Activated T-cell treated with anti-CD3 and anti-CD28 coated beads, Interleukin-2, amount 50 U/mL, for 4 hours (primary cell): ENCODE measurements around the gene CDH2. TPM values are rescaled to one million over a fixed set of nuclear protein-coding genes. Genes with fewer than 3 reads are reported as not detected.

ENCODE experiments used
- ATAC-seq, 2 donors: fragments of 200-7000 bp; cut with Tn5 transposase; one replicate each; pipeline ENCODE4 v1.10.0; 2021
- DNase-seq: peaks from one replicate; pipeline ENCODE4 v3.0.0-alpha.2; 2020
- H3K27me3 Mint-ChIP-seq: one replicate; pipeline ENCODE4 v1.8.0; 2021; ENCODE audit warnings: low read depth, mixed read lengths
- H3K36me3 Mint-ChIP-seq: one replicate; pipeline ENCODE4 v1.8.0; 2022; ENCODE audit warnings: mixed read lengths; ENCODE audit not compliant: insufficient read depth
- H3K4me1 Mint-ChIP-seq: one replicate; pipeline ENCODE4 v1.8.0; 2021; ENCODE audit warnings: low read depth, mixed read lengths
- H3K4me3 Mint-ChIP-seq: one replicate; pipeline ENCODE4 v1.8.0; 2021; ENCODE audit warnings: mild to moderate bottlenecking, moderate library complexity, mixed read lengths
- H3K9me3 Mint-ChIP-seq: one replicate; pipeline ENCODE4 v1.8.0; 2021; ENCODE audit warnings: mixed read lengths
- total RNA-seq, 3 donors: library from RNA; stranded (reverse); gene quantifications; one replicate each; pipeline ENCODE4 v1.2.1, GENCODE V29; 2021

The CDH2 gene
- total RNA-seq, 3 donors from 2014 or later: 0.18 to 0.46 (median 0.22) TPM

DNA sequence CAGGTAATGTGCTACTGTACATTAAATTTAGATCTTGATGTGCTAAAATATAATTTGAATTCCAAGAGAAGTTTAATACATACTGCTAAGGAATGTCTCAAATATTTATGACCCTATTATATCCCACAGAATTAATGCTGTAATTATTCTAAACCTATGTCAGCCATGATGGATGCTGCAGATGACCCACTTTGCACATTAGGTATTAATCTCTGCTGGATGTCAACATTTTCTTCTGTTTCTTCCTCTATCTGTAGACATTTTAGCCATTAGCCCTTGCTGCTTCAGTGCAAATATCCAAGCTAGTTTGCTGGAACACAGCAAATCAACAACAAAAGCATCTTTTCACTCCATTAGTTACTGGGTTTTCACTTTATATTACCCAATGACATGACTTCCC lies 164.6 kb downstream of the CDH2 start:
- no peak for DNase-seq
- H3K4me1 Mint-ChIP-seq: no peaks in the 10 kb centered on the region
- ATAC-seq: no peak
- H3K27me3 Mint-ChIP-seq: no peaks in the 10 kb centered on the region
- H3K36me3 Mint-ChIP-seq: no peaks in the 10 kb centered on the region
- peaks cover 10% of the 10 kb centered on the region for H3K9me3 Mint-ChIP-seq
- no peak overlapping the region for H3K4me3 Mint-ChIP-seq

DNA sequence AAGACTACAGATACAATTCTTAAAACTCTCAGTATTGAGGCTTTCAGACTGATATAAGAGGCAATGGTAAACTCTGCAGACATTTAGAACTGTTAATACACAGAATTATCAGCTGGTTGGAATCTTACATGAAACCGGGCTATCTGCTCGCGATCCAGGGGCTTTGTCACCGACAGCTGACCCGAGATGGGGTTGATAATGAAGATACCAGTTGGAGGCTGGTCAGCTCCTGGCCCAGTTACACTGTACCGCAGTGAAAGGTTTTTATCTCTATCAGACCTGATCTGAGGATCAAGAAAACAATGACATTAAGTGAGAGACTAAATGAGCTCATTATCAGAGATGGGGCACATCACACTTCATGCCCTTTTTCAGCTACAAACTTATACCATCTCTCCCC lies 167.3 kb downstream of the CDH2 start:
- Mint-ChIP-seq H3K4me1 (no peaks in the 10 kb centered on the region), H3K27me3 (no peaks in the 10 kb centered on the region), H3K36me3 (no peaks in the 10 kb centered on the region), H3K9me3 (peaks cover 4% of the 10 kb centered on the region), H3K4me3 (no peak overlapping the region)
- ATAC-seq (no peak), DNase-seq (no peak)

DNA sequence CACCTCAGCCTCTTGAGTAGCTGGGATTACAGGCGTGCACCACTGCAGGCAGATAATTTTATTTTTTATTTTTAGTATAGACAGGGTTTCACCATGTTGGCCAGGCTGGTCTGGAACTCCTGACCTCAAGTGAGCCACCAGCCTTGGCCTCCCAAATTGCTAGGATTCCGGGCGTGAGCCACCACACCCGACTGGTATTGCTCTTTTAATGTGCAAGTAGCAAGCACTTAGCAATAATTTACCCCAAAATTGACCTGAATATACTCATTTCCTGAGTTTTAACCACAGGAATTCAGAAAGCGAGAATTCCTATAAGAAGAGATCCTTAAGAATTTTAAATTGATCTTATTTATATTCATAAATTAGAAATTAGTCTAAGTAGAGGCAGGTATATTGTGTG lies 169.1 kb downstream of the CDH2 start:
- no peak for DNase-seq
- H3K4me3 Mint-ChIP-seq: no peak overlapping the region
- H3K4me1 Mint-ChIP-seq: no peaks in the 10 kb centered on the region
- peaks cover 7% of the 10 kb centered on the region for H3K9me3 Mint-ChIP-seq
- no peaks in the 10 kb centered on the region for H3K36me3 Mint-ChIP-seq
- no peaks in the 10 kb centered on the region for H3K27me3 Mint-ChIP-seq
- no peak for ATAC-seq

DNA sequence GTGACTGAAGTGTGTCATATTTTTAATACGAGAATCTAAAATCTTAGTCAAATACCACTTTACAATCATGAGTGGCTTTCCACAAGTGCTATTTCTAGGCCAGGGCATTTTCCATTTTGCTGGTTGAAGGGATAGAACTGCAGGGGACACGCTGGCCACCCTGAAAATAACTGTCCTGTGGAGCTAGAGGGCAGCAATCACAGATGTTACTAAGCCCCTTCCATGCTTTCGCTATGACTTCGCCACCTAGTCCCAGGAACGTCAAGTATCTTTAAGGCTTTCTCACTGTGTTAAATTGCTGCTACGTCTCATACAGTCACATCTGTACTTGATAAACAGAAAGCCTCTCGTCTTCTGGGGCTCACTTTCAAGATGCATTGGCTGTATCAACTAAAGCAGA lies 171.8 kb downstream of the CDH2 start:
- H3K4me1 Mint-ChIP-seq: no peaks in the 10 kb centered on the region
- no peaks in the 10 kb centered on the region for H3K36me3 Mint-ChIP-seq
- H3K27me3 Mint-ChIP-seq: no peaks in the 10 kb centered on the region
- peaks cover 7% of the 10 kb centered on the region for H3K9me3 Mint-ChIP-seq
- DNase-seq (no peak), ATAC-seq (no peak)
- H3K4me3 Mint-ChIP-seq: no peak overlapping the region

DNA sequence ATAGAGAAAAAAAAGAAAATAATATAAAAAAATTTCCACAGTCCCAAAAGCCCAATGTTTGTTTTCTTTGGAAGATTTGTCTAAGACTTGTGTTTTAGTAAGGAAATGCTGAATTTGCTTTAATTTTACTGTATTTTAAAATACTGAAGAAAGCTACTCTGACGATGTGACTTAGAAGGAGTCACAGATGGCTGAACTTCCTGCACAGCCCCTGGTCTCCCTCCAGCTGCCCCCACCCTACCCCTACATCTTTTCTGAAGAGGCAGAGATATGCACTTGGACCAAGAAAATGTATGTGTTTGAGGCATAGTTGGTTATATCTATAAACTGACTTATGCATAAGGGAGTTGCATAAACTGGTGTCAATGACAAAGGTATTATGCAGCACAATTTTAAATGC lies 172.3 kb downstream of the CDH2 start:
- no peak for DNase-seq
- H3K36me3 Mint-ChIP-seq: no peaks in the 10 kb centered on the region
- no peak for ATAC-seq
- no peak overlapping the region for H3K4me3 Mint-ChIP-seq
- H3K4me1 Mint-ChIP-seq: no peaks in the 10 kb centered on the region
- H3K9me3 Mint-ChIP-seq: peaks cover 7% of the 10 kb centered on the region
- no peaks in the 10 kb centered on the region for H3K27me3 Mint-ChIP-seq

DNA sequence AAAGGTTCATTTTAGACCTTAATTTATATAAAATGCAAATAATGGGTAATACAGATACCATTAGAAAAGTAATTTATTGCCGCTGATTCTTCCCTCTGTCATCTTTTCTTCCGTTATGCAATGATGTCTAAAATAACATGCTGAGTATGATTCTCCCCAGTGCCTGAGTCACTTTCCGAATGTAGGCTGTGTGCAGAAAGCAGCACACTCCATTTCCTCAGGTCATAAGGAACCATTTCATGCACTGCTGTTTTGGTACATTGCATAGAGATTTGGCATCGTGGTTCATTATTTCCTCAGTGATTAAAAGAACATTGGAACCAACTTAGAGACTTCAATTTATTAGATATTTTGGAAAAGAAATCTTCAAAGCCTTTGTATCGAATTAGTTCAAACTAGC lies 173.5 kb downstream of the CDH2 start:
- Mint-ChIP-seq H3K4me3 (no peak overlapping the region), H3K36me3 (no peaks in the 10 kb centered on the region), H3K27me3 (no peaks in the 10 kb centered on the region)

DNA sequence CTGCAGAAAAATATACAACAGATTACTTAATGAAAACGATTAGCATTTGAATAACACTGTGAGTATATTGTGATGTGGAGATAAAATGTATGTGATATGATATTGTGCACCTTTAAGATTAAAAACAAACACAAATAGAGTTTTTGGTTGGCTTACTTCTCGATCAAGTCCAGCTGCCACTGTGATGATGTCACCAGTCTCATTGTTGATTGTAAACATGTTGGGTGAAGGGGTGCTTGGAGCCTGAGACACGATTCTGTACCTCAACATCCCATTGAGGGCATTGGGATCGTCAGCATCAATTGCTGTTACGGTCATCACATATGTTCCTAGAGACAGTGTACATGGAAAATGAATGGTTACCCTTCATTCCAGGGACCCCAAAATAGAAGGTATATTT lies 174.1 kb downstream of the CDH2 start:
- no peaks in the 10 kb centered on the region for H3K4me1 Mint-ChIP-seq
- no peak for ATAC-seq
- DNase-seq: no peak
- no peak overlapping the region for H3K4me3 Mint-ChIP-seq
- H3K36me3 Mint-ChIP-seq: no peaks in the 10 kb centered on the region
- H3K27me3 Mint-ChIP-seq: no peaks in the 10 kb centered on the region
- H3K9me3 Mint-ChIP-seq: peaks cover 12% of the 10 kb centered on the region

More for the DNA sequence above, 173.5 kb downstream of the CDH2 start:
- DNase-seq (no peak), ATAC-seq (no peak)
- Mint-ChIP-seq H3K9me3 (peaks cover 9% of the 10 kb centered on the region), H3K4me1 (no peaks in the 10 kb centered on the region)

DNA sequence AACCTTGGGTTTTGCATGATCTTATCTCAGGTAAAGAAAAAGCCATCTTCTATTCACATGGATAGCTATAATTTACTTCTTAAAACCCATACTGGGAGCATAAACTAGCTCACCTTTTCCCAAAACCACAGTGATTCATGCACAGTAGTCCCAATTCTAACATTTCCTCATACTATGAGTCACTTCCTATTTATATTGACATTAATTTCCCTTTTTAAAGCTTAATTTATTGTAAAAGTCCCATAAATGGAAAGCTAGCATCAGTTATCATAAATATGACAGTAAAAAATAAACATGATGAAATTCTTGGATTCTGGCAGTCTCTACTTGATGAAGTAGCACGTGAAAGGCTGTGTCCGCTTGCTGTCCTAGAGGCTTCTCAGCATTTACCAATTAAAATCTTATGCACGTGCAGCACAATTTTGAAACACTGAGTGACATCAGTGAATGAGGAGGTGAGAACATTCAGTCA lies 180.1 kb downstream of the CDH2 start:
- H3K4me1 Mint-ChIP-seq: no peaks in the 10 kb centered on the region
- ATAC-seq: no peak
- no peak for DNase-seq
- peaks cover 17% of the 10 kb centered on the region for H3K9me3 Mint-ChIP-seq
- H3K27me3 Mint-ChIP-seq: no peaks in the 10 kb centered on the region
- no peaks in the 10 kb centered on the region for H3K36me3 Mint-ChIP-seq
- no peak overlapping the region for H3K4me3 Mint-ChIP-seq

DNA sequence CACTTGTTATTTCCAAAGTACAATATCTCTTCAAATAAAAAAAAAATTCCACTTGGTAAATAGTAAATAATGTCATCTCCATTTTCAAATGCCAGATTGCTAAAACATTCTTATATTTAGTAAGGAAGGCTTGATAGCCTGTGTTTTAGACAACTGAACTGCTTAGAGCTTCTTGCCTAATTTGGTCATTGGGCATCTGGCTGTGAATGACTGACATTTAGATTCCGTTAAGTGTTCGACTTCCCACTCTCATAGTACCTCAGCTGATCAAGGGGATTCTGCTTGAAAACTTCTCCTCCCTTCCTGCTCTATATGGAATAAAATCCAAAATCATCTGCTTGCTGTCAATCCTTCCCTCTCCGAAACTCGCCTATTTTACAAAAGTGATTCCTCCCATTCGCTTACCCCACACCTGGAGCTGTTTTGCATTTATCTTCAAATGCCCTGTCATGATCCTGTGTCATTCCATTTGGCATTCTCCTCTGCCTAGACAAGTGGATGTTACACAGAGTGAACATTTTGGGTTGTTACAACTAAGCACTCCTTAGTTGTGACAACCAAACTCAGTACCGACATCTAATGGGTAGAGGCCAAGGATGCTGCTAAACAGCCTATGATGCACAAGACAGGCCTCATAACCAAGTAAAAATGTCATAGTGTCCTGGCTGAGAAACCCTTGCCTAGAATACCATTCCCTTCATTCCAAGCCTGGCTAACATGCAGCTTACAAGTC lies 181.0 kb downstream of the CDH2 start:
- Mint-ChIP-seq H3K4me3 (no peak overlapping the region), H3K36me3 (no peaks in the 10 kb centered on the region), H3K27me3 (no peaks in the 10 kb centered on the region), H3K9me3 (peaks cover 17% of the 10 kb centered on the region), H3K4me1 (no peaks in the 10 kb centered on the region)
- no peak for ATAC-seq
- no peak for DNase-seq

DNA sequence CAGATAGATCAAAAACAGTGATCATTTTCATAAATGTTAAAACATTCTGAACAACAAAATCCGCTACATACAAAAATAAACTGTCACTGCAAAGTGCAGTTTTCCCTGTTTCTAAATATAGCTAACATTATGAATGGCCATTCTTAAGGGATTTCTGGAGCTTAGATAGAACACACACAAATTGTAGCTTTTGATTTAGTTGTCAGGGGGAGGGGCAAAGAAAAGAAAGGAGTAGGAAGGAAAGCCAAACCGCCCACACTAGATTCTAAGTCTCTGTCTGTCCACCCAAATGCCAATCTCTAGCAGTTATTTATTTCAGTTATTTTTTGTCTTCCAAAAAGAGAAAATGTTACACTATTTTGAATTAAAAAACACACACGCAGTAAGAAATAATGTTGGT lies 182.4 kb downstream of the CDH2 start:
- Mint-ChIP-seq H3K4me3 (no peak overlapping the region), H3K9me3 (peaks cover 17% of the 10 kb centered on the region), H3K27me3 (no peaks in the 10 kb centered on the region), H3K4me1 (no peaks in the 10 kb centered on the region), H3K36me3 (no peaks in the 10 kb centered on the region)
- DNase-seq (no peak), ATAC-seq (no peak)

DNA sequence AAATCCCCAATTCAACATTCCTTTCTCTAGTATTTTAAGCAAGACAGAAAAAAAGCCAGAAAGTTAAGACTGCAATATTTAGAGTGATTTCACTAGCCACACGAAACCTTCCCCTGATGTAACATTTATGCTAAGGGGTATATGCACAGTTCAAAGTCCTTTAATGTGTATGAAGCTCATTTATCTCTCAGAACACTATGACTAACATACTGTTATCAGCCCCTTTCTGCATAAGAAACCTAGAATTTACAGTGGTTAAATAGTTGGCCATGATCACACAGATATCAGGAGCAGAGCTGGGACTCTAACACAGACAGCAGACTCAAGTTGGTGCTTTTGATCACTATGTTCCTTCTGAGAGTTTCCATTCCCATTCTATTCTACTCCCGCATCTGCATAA lies 185.5 kb downstream of the CDH2 start:
- Mint-ChIP-seq H3K27me3 (no peaks in the 10 kb centered on the region), H3K36me3 (no peaks in the 10 kb centered on the region), H3K9me3 (peaks cover 9% of the 10 kb centered on the region), H3K4me1 (no peaks in the 10 kb centered on the region), H3K4me3 (no peak overlapping the region)
- DNase-seq (no peak), ATAC-seq (no peak)

DNA sequence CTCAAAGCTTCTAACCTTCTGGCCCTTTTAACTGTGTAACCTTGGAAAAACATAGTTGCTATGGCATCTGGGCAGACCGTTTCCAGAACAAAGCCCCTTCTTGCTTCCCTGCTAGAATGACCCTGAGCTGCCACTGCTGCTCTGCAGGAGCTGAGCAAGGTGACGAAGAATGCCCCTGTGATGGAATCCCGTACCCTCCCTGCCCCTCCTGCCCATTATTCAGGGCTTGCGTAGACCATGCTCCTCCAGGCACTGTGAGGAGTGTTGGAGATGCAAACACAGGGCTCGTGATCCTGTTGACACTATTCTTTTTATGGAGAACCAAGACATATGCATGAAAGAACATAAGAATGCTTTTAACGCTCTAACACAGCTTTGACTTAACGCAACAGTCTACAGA lies 191.1 kb downstream of the CDH2 start:
- no peak for ATAC-seq
- H3K9me3 Mint-ChIP-seq: no peaks in the 10 kb centered on the region

DNA sequence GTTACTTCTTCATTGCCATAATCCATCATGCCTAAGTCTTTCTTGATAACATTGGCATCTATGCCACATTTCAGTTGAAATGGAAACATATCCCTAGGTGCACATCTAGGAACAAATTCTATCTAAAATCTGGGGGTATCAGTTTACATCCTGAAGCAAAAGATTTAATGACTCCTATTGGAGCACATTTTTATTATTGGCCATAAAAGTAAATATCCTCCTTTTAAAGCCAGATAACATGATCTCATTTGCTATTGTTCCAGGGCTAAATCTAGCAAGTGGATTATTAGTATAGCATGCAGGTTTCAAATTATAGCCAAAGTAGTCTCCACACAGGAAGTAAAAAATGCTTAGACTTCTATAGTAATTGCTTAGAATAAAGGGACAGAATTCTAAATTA lies 193.2 kb downstream of the CDH2 start:
- no peak for ATAC-seq
- H3K27me3 Mint-ChIP-seq: no peaks in the 10 kb centered on the region
- DNase-seq: no peak
- H3K9me3 Mint-ChIP-seq: peaks cover 4% of the 10 kb centered on the region
- H3K36me3 Mint-ChIP-seq: no peaks in the 10 kb centered on the region
- H3K4me3 Mint-ChIP-seq: no peak overlapping the region
- no peaks in the 10 kb centered on the region for H3K4me1 Mint-ChIP-seq

More for the DNA sequence above, 191.1 kb downstream of the CDH2 start:
- Mint-ChIP-seq H3K4me1 (no peaks in the 10 kb centered on the region), H3K4me3 (no peak overlapping the region), H3K27me3 (no peaks in the 10 kb centered on the region), H3K36me3 (no peaks in the 10 kb centered on the region)
- no peak for DNase-seq

DNA sequence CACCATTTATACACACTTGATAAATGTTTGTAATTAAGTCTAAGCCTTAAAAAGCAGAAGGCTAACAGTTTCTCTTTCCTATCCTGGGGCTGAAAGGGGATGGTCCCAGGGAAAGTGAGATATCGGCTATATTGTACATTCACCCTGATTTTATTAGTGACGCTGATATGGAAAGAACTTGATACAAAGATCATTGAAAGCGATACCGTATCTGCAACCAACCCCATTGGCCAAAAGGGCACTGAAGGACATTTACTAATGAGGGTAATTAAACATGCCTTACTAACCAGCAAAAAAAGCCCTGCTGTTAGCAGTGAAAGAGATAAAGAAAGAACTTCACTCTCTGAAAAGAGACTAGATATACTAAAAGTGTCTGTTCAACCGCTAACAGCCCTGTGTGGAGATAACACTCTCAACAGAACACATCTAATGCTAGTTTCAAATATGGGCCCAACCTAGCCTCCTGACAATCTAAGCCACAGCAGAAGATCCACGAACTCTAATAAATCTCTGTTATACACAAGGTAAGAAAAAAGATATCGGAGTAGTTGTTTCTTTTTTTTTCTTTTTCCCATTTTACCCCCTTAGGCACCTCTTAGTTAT lies 200.0 kb downstream of the CDH2 start:
- DNase-seq: no peak
- Mint-ChIP-seq H3K4me3 (no peak overlapping the region), H3K36me3 (no peaks in the 10 kb centered on the region), H3K4me1 (no peaks in the 10 kb centered on the region), H3K27me3 (no peaks in the 10 kb centered on the region), H3K9me3 (peaks cover 10% of the 10 kb centered on the region)
- no peak for ATAC-seq

DNA sequence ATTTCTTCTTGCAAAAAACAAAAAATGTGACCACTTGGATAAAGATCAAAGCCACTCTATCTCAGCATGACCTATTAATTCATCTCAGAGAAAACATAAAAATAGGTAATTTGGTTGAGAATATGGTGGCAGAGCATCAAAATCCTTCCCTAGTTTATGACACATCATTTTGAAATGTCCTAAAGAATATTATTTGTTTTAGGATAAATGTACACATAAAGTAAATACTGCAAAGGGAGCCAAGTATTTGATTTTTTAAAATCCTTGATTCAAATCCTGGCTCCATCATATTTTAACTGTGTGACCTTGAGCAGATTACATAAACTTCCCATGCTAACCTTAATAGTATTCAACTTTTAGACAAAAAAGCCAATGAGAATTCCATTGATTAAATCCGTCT lies 206.6 kb downstream of the CDH2 start:
- ATAC-seq (no peak), DNase-seq (no peak)
- Mint-ChIP-seq H3K36me3 (no peaks in the 10 kb centered on the region), H3K4me1 (no peaks in the 10 kb centered on the region), H3K4me3 (no peak overlapping the region), H3K27me3 (no peaks in the 10 kb centered on the region), H3K9me3 (peaks cover 13% of the 10 kb centered on the region)
